Spleen (tissue), 11 donors: Measurements from ENCODE around the gene ACTR1B. TPM values are rescaled to one million over a fixed set of nuclear protein-coding genes. Genes with fewer than 3 reads are reported as not detected.

ENCODE experiments used
- DNase-seq: peaks from one replicate; pipeline ENCODE4 v3.0.0-alpha.2; 2020
- H3K27ac ChIP-seq, 8 donors: fragments of 200-600 bp; sonication (generic) in 7 of 8; 1 replicate in 4 of 8; 2 replicates in 4 of 8; pipeline versions ENCODE4 v1.5.0 to v1.8.0; 2016 to 2021; ENCODE audit warnings: inconsistent platforms in 4 of 8, mild to moderate bottlenecking in 4 of 8, moderate library complexity in 1 of 8
- H3K27me3 ChIP-seq, 7 donors: fragments of 200-600 bp; sonication (generic) in 6 of 7; replicated peaks in 1 of 7; 1 replicate in 4 of 7; 2 replicates in 3 of 7; pipeline versions ENCODE4 v1.5.0 to v1.8.0; 2016 to 2021; ENCODE audit warnings: inconsistent platforms in 3 of 7, mild to moderate bottlenecking in 1 of 7
- H3K36me3 ChIP-seq, 6 donors: fragments of 200-600 bp; sonication (generic) in 5 of 6; 1 replicate in 4 of 6; 2 replicates in 2 of 6; pipeline versions ENCODE4 v1.5.0 to v1.8.0; 2016 to 2021; ENCODE audit warnings: inconsistent platforms in 2 of 6
- H3K4me1 ChIP-seq, 6 donors: fragments of 200-600 bp; sonication (generic) in 5 of 6; 1 replicate in 3 of 6; 2 replicates in 3 of 6; pipeline versions ENCODE4 v1.5.0 to v1.8.0; 2016 to 2021; ENCODE audit warnings: inconsistent platforms in 3 of 6
- H3K4me3 ChIP-seq, 8 donors: fragments of 200-600 bp; sonication (generic) in 7 of 8; 1 replicate in 4 of 8; 2 replicates in 4 of 8; pipeline versions ENCODE4 v1.5.0 to v1.8.0; 2016 to 2021; ENCODE audit warnings: inconsistent platforms in 4 of 8, mild to moderate bottlenecking in 4 of 8, moderate library complexity in 2 of 8
- H3K9me3 ChIP-seq, 8 donors: fragments of 200-600 bp; sonication (generic) in 7 of 8; 1 replicate in 4 of 8; 2 replicates in 4 of 8; pipeline versions ENCODE4 v1.5.0 to v1.8.0; 2016 to 2021; ENCODE audit warnings: inconsistent platforms in 4 of 8
- POLR2A ChIP-seq, 3 donors: fragments of 450-650 bp; IDR thresholded peaks; one replicate each; pipeline ENCODE4 v1.5.1; 2017; ENCODE audit warnings: antibody characterized with exemption in 3 of 3, mild to moderate bottlenecking in 1 of 3
- POLR2AphosphoS5 ChIP-seq, 3 donors: sonication (generic); formaldehyde crosslinking; IDR thresholded peaks; one replicate each; pipeline ENCODE4 v1.5.1; 2017; ENCODE audit warnings: antibody characterized with exemption in 3 of 3
- WGBS, 5 donors: extraction: QIAGEN DNeasy Blood & Tissue Kit in 3 of 5; methylation state at CpG; one replicate each; pipeline versions ENCODE4 v1.1.5 to v1.1.7; 2013 to 2018; 5-methylcytosine and 5-hydroxymethylcytosine counted together
- intact Hi-C: fragments of 100-400 bp; cut with DNase I; formaldehyde crosslinking; loops from one replicate; pipeline ENCODE4 v1.15.0; 2023; ENCODE audit warnings: low total_unique reads
- polyA plus RNA-seq, 3 donors: library from polyadenylated mRNA; stranded (reverse); fragments of 200-250 nt; gene quantifications; one replicate each; pipeline ENCODE4 v1.2.1, GENCODE V29; 2013
- total RNA-seq, 7 donors: library from RNA; depleted of rRNA in 3 of 7; stranded (reverse); fragments of >200 nt in 3 of 7; fragmentation: NEBNext Ultra II Directional in 4 of 7; extraction: Animal tissue kit (Norgen Biotek cat#: 25700) in 4 of 7; gene quantifications; one replicate each; pipeline versions ENCODE4 v1.1.0 to v1.2.1, GENCODE V29; 2016 to 2021
- TF ChIP-seq, protein P1 (sequence below), 11 experiments: fragments of 200-600 bp in 7 of 11; fragments of 450-650 bp in 4 of 11; sonication (generic) in 4 of 11; IDR thresholded peaks in 8 of 11; conservative IDR thresholded peaks in 3 of 11; 1 replicate in 7 of 11; 2 replicates in 4 of 11; pipeline versions ENCODE4 v1.4.0 to v1.8.0; 2016 to 2021; ENCODE audit warnings: antibody characterized with exemption in 11 of 11, inconsistent platforms in 4 of 11, mild to moderate bottlenecking in 1 of 11
- donor health status: healthy with polysubstance abuse.
- donor health status: DM: no; HTN: no; CAD: no; lungs with moderate emphysema.
- donor health status: DM: no; HTN: no; CAD: no.
- donor health status: Bipolar disorder and iron deficiency.
- donor health status: healthy.
- donor health status: DM: no; HTN: no; CAD: no.
- donor health status: DM: yes; HTN: yes; CAD: no.

Gene ACTR1B
- total and polyA plus RNA-seq, 10 donors: 59.7 to 101 (median 77.1) TPM

DNA sequence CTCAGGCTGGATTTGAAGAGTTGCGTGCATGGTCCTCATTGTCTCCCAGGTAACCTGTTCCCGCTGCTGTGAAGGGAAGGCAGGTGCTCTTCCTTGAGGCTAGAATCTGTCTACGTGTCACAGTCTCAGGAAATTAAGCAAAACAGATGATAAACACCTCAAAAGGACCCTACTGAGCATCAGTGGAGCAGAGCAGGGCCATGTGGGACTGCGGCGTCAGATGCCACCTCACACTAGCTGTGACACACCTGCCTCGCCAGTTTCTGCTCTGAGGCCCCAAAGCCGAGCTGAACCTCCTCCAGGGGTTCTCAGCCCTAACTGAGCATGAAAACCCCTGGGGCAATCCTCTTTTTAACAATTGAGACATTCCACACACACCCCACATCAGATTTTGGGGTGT lies 7.7 kb upstream of the ACTR1B start:
- Histone ChIP-seq H3K4me1 (no peaks in the 10 kb centered on the region), H3K27me3 (no peaks in the 10 kb centered on the region), H3K36me3 (no peaks in the 10 kb centered on the region), H3K9me3 (no peaks in the 10 kb centered on the region), H3K27ac (no peak overlapping the region), H3K4me3 (no peak overlapping the region)
- no peak for DNase-seq
- TF ChIP-seq, protein P1, sequence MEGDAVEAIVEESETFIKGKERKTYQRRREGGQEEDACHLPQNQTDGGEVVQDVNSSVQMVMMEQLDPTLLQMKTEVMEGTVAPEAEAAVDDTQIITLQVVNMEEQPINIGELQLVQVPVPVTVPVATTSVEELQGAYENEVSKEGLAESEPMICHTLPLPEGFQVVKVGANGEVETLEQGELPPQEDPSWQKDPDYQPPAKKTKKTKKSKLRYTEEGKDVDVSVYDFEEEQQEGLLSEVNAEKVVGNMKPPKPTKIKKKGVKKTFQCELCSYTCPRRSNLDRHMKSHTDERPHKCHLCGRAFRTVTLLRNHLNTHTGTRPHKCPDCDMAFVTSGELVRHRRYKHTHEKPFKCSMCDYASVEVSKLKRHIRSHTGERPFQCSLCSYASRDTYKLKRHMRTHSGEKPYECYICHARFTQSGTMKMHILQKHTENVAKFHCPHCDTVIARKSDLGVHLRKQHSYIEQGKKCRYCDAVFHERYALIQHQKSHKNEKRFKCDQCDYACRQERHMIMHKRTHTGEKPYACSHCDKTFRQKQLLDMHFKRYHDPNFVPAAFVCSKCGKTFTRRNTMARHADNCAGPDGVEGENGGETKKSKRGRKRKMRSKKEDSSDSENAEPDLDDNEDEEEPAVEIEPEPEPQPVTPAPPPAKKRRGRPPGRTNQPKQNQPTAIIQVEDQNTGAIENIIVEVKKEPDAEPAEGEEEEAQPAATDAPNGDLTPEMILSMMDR (IDR thresholded peaks at IDR 0.05 in 8 of 11, conservative IDR thresholded peaks at IDR 0.05 in 3 of 11): no peak
- TF ChIP-seq POLR2AphosphoS5 (IDR thresholded peaks at IDR 0.05): no peak
- TF ChIP-seq POLR2A (IDR thresholded peaks at IDR 0.05): no peak
- WGBS, 5 donors: 90 to 95% (median 92%) methylated on average over 7 of the region's 7 CpGs
- intact Hi-C loops: no loop called here

DNA sequence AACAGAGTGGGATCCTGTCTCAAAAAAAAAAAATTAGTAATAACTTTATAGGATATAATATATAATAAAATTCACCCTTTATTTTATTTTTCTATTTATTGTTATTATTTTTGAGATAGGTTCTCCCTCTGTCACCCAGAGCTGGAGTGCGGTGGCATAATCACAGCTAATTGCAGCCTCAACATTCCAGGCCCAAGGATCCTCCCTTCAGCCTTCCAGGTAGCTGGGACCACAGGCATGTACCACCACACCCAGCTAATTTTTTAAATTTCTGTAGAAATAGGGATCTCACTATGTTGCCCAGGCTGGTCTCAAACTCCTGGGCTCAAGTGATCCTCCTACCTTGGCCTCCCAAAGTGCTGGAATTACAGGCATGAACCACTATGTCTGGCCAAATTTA lies 6.6 kb upstream of the ACTR1B start:
- TF ChIP-seq POLR2AphosphoS5 (IDR thresholded peaks at IDR 0.05) (no peak), POLR2A (IDR thresholded peaks at IDR 0.05) (no peak)
- TF ChIP-seq, protein P1 (IDR thresholded peaks at IDR 0.05 in 8 of 11, conservative IDR thresholded peaks at IDR 0.05 in 3 of 11): no peak
- H3K27me3 ChIP-seq: no peaks in the 10 kb centered on the region
- H3K27ac ChIP-seq: no peak overlapping the region
- H3K36me3 ChIP-seq: no peaks in the 10 kb centered on the region
- H3K4me3 ChIP-seq: no peak overlapping the region
- H3K9me3 ChIP-seq: no peaks in the 10 kb centered on the region
- intact Hi-C loops: no loop called here
- DNase-seq: no peak
- 94 to 100% (median 96%) methylated on average over 1 of the region's 1 CpG for WGBS, 5 donors
- no peaks in the 10 kb centered on the region for H3K4me1 ChIP-seq

DNA sequence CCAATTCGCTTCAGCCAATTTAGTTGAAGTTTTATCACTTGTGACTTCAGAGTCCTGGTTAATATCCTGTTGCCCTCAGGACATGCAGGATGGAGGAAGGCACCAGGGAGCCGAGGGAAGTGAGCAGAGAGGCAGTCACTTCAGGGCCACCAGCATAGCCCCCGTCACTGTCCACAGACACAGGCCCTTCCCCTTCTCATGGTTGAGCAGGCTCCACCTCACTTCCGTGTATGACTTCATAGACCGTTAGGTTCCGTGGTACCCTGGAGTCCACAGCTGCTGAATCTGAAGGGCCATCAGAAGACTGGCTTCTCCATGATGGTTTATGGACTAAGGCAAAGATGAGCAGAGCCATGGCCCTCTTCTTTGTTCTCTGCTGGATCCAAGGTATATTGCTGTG lies 5.6 kb upstream of the ACTR1B start, which contains the start of gene C2orf92:
Gene C2orf92 (plus strand): TSS at position 266 of the 400 bp plus-strand sequence. CDS start 76 bp downstream, at position 342.
- Histone ChIP-seq H3K4me1 (peaks cover 0 to 10% (median 9%) of the 10 kb centered on the region in 6 donors), H3K27ac (no peak within 1 kb of the TSS), H3K4me3 (no peak within 1 kb of the TSS), H3K27me3 (no peaks in the 10 kb centered on the region), H3K9me3 (no peaks in the 10 kb centered on the region), H3K36me3 (no peaks in the 10 kb centered on the region)
- intact Hi-C loops: no loop called here
- no peak for TF ChIP-seq POLR2A (IDR thresholded peaks at IDR 0.05)
- TF ChIP-seq, protein P1 (IDR thresholded peaks at IDR 0.05 in 8 of 11, conservative IDR thresholded peaks at IDR 0.05 in 3 of 11): no peak
- no peak for TF ChIP-seq POLR2AphosphoS5 (IDR thresholded peaks at IDR 0.05)
- DNase-seq: no peak
- WGBS, 5 donors: 80 to 90% (median 84%) methylated on average over 6 of the region's 6 CpGs

DNA sequence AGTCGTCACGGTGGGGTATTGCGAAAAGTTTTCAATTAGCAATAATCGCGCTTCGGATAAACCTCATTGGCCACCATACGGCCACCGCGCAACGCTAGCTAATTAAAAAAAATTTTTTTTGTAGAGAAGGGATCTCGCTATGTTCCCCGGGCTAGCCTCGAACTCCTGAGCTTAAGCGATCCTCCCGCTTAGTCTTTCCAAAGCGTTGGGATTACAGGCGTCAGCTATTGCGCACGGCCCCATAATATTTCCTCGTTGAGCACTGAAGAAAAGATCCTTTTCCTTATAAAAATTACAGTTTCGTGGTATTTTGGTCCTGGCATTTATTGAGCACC lies 759 bp upstream of the ACTR1B start:
- TF ChIP-seq POLR2AphosphoS5 (IDR thresholded peaks at IDR 0.05) (no peak), POLR2A (IDR thresholded peaks at IDR 0.05) (no peak)
- TF ChIP-seq, protein P1 (IDR thresholded peaks at IDR 0.05 in 8 of 11, conservative IDR thresholded peaks at IDR 0.05 in 3 of 11): peak in 1 of 11 experiments; percentile 3
- Histone ChIP-seq H3K9me3 (no peaks in the 10 kb centered on the region), H3K27me3 (no peaks in the 10 kb centered on the region), H3K27ac (peak overlapping the region; percentile 90 to 98 (median 96)), H3K4me3 (peak overlapping the region; percentile 54 to 79 (median 70)), H3K36me3 (peaks cover 0 to 20% (median 0%) of the 10 kb centered on the region in 6 donors), H3K4me1 (peaks cover 20 to 49% (median 43%) of the 10 kb centered on the region in 6 donors)
- intact Hi-C loops: no loop called here
- DNase-seq: no peak
- WGBS, 5 donors: 4 to 9% (median 7%) methylated on average over 21 of the region's 21 CpGs
